GM10847 (cell line): ENCODE measurements around the gene HERPUD1.

Experiments
- POLR2A ChIP-seq: IDR thresholded peaks from 2 replicates; pipeline ENCODE4 v1.6.1; 2011; ENCODE audit not compliant: insufficient read length; ENCODE audit errors: extremely low read depth

Gene HERPUD1

DNA sequence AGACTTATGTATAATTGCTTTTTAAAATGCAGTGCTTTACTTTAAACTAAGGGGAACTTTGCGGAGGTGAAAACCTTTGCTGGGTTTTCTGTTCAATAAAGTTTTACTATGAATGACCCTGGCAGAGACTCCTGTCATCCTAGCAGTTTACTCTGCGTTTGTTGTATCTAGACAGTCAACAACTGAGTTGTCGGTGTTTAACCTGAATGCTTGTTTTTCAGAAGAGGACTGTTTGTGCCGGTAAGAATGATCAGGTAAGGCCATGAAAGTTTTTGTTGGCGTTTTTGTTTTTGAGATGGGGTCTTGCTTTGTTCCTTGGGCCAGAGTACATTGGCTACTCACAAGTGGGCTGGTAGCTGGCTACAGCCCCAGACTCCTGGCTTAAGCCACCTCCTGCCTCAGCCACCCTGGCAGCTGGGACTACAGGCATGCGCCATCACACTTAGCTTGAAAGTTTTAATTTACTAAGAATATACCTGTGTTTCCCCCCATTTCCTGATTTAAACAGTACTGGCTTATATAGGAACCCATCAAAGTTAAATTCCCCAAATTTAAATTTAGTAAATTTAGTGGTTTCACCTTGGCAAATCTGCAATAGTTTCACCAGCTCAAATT lies 11.9 kb downstream of the HERPUD1 start:
- TF ChIP-seq POLR2A: no peak

GRCh38 chr16:56944954-56945839 lies 13.3 kb downstream of the HERPUD1 start:
- TF ChIP-seq POLR2A: peak; percentile 32

DNA sequence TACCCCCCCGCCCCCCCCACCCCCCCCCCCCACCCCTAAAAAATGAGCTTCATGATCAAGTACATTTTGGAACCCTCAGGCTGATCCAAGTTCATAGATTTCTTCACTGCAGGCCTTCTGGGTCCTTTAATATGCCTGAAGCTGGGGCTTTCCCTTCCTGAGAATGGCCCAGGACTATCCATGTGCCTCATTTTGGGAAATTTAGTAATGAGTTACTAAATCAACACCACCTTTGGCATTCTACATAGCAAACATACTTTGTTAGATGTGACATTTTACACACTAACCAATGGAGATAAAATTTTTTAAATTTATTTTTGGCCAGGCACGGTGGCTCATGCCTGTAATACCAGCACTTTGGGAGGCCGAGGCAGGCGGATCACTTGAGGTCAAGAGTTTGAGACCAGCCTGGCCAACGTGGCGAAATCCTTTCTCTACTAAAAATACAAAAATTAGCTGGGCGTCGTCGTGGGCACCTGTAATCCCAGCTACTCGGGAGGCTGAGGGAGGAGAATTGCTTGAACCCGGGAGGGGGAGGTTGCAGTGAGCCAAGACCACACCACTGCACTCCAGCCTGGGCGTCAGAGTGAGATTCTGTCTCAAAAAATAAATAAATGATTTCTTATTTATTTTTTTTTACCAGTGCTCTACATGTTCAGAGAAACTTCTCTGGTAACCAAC lies 14.0 kb downstream of the HERPUD1 start:
- TF ChIP-seq POLR2A: no peak

- no peak for TF ChIP-seq POLR2A
These were observed 15.0 kb downstream of the HERPUD1 start for GRCh38 chr16:56946767-56947603.

- no peak for TF ChIP-seq POLR2A
These were observed 15.7 kb downstream of the HERPUD1 start for GRCh38 chr16:56947604-56947995.

- no peak for TF ChIP-seq POLR2A
These were observed 16.3 kb downstream of the HERPUD1 start for GRCh38 chr16:56948234-56948633.

GRCh38 chr16:56950051-56950450 lies 18.1 kb downstream of the HERPUD1 start:
- TF ChIP-seq POLR2A: no peak

DNA sequence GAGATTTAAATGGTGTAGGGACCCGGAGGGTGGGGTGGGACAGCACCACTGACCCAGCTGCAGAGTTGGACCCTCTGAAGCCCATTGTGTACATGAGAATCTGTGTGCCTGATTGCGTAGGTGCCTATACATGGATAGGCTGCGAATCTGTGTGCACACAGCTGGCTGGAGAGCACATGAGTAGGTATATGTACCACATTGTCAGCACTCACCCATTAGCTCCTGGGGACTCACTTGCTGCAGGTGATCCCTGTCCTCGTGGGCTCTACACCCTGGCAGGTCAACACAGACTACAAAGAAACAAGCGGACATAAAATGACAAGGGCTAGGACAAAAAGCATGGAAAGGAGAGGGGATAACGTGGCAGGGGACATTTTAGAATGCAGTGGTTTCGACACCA lies 18.5 kb downstream of the HERPUD1 start:
- TF ChIP-seq POLR2A: no peak

GRCh38 chr16:56950881-56951771 lies 19.2 kb downstream of the HERPUD1 start:
- TF ChIP-seq POLR2A: no peak

DNA sequence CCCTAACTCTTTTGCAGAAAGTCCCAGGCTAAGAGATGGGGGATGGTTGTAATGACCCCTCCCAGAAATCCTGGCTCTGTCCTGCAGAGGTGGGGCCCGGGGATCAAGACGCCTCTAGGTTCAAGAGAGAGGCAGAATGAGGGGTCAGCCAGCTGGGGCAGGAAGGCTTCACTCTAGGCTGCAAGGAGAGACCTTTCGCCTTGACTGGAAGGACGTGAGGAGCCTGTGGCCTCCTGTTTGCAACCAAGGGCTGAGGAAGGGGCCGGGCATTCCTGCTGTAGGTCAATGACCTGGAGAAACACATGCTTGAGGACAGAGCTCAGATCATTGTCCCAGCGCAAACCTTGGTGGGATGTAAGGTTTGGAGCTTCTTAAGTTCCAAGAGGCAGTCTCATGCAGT lies 21.1 kb downstream of the HERPUD1 start:
- no peak for TF ChIP-seq POLR2A

- TF ChIP-seq POLR2A: no peak
These were observed 24.1 kb downstream of the HERPUD1 start for GRCh38 chr16:56956076-56956475.

DNA sequence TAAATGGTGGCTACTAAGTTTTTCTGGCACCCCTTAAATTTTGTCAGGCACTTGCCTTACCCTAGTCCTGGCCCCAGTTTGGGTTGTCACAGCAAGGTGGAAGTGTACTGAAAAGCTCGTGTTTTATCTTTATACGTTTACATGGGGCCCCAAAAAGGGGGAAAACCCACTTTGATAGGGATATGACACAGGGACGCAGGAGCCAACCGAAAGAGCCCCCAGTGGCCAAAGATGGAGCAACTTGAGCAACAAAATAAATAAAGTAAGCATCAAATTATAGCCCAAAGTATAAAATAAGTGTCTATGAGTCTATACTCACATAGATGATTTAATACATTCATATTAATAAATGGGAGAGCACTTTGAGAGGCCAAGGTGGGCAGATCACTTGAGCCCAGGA lies 24.8 kb downstream of the HERPUD1 start:
- TF ChIP-seq POLR2A: no peak

GRCh38 chr16:56960681-56961281 lies 28.8 kb downstream of the HERPUD1 start:
- no peak for TF ChIP-seq POLR2A

GRCh38 chr16:56961386-56961785 lies 29.4 kb downstream of the HERPUD1 start:
- TF ChIP-seq POLR2A: no peak

DNA sequence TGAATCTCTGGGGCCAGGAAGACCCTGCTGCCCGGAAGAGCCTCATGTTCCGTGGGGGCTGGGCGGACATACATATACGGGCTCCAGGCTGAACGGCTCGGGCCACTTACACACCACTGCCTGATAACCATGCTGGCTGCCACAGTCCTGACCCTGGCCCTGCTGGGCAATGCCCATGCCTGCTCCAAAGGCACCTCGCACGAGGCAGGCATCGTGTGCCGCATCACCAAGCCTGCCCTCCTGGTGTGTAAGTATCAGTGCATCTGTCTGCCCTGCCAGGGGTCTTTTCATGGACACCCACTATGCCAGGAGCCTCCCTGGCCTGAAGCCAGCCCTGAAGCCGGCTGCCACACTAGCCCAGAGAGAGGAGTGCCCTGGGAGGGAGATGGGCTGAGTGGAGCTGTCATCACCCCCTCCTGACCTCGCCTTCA lies 29.9 kb downstream of the HERPUD1 start, which contains the start of gene CETP:
CETP (plus strand) TSS at position 100 of the 431 bp plus-strand sequence; CDS start at position 130, 30 bp downstream.
- TF ChIP-seq POLR2A: no peak
